HepG2 (cell line): ENCODE data around the gene FKBP10. TPM values are rescaled to one million over a fixed set of nuclear protein-coding genes. Genes with fewer than 3 reads are reported as not detected.

Source experiments
- ATF5 ChIP-seq: sonication (generic); formaldehyde crosslinking; IDR thresholded peaks from 2 replicates; pipeline ENCODE4 v1.4.0; 2020; ENCODE audit warnings: mild to moderate bottlenecking, low read depth, missing genetic modification reagents
- ATRX ChIP-seq: sonication (generic); formaldehyde crosslinking; IDR thresholded peaks from 2 replicates; pipeline ENCODE4 v1.4.0; 2020; ENCODE audit warnings: missing genetic modification reagents, borderline replicate concordance
- CBFB ChIP-seq: sonication (generic); formaldehyde crosslinking; IDR thresholded peaks from 2 replicates; pipeline ENCODE4 v1.4.0; 2020; ENCODE audit warnings: missing genetic modification reagents
- E2F2 ChIP-seq: sonication (generic); formaldehyde crosslinking; IDR thresholded peaks from 2 replicates; pipeline ENCODE4 v1.4.0; 2020; ENCODE audit warnings: missing genetic modification reagents, borderline replicate concordance
- ETV6 ChIP-seq: sonication (generic); formaldehyde crosslinking; conservative IDR thresholded peaks from 2 replicates; pipeline ENCODE4 v1.4.0; 2020; ENCODE audit warnings: missing genetic modification reagents
- FLYWCH1 ChIP-seq: sonication (generic); formaldehyde crosslinking; IDR thresholded peaks from 2 replicates; pipeline ENCODE4 v1.8.1; 2023; ENCODE audit warnings: mild to moderate bottlenecking, missing genetic modification reagents
- GTF3A ChIP-seq: sonication (generic); formaldehyde crosslinking; conservative IDR thresholded peaks from 2 replicates; pipeline ENCODE4 v1.4.0; 2020; ENCODE audit warnings: mild to moderate bottlenecking, missing genetic modification reagents
- HOXA3 ChIP-seq: sonication (generic); formaldehyde crosslinking; IDR thresholded peaks from 2 replicates; pipeline ENCODE4 v1.5.0; 2020; ENCODE audit warnings: missing genetic modification reagents
- KMT2B ChIP-seq: IDR thresholded peaks from 2 replicates; pipeline ENCODE4 v1.6.1; 2016; ENCODE audit warnings: missing genetic modification reagents, missing compliant biosample characterization
- MLXIP ChIP-seq: sonication (generic); formaldehyde crosslinking; IDR thresholded peaks from 2 replicates; pipeline ENCODE4 v1.9.0; 2021; ENCODE audit warnings: missing genetic modification reagents, borderline replicate concordance
- MTA1 ChIP-seq: sonication (generic); formaldehyde crosslinking; IDR thresholded peaks from 2 replicates; pipeline ENCODE4 v1.4.0; 2020; ENCODE audit warnings: missing genetic modification reagents, mild to moderate bottlenecking, borderline replicate concordance
- POGK ChIP-seq: sonication (generic); formaldehyde crosslinking; conservative IDR thresholded peaks from 2 replicates; pipeline ENCODE4 v1.8.0; 2022; ENCODE audit warnings: mild to moderate bottlenecking, moderate library complexity, missing genetic modification reagents
- SNAPC5 ChIP-seq: sonication (generic); formaldehyde crosslinking; IDR thresholded peaks from 2 replicates; pipeline ENCODE4 v1.8.1; 2023; ENCODE audit warnings: mild to moderate bottlenecking, missing genetic modification reagents, borderline replicate concordance
- SRF ChIP-seq: IDR thresholded peaks from 2 replicates; pipeline ENCODE4 v1.6.1; 2011; ENCODE audit warnings: mild to moderate bottlenecking, low read depth, low read length, moderate library complexity
- USF2 ChIP-seq, 2 experiments: sonication (generic) in 1 of 2; formaldehyde crosslinking in 1 of 2; IDR thresholded peaks; 2 replicates each; pipeline versions ENCODE4 v1.5.1 to v1.6.1; 2011 to 2020; ENCODE audit warnings: borderline replicate concordance in 1 of 2, low read depth in 1 of 2, low read length in 1 of 2, mild to moderate bottlenecking in 1 of 2, missing genetic modification reagents in 1 of 2, moderate library complexity in 1 of 2
- ZBTB42 ChIP-seq: sonication (generic); formaldehyde crosslinking; IDR thresholded peaks from 2 replicates; pipeline ENCODE4 v1.5.0; 2020; ENCODE audit warnings: mild to moderate bottlenecking, missing genetic modification reagents
- ZC3H13 ChIP-seq: sonication (generic); formaldehyde crosslinking; IDR thresholded peaks from 2 replicates; pipeline ENCODE4 v1.8.1; 2023; ENCODE audit warnings: mild to moderate bottlenecking, missing genetic modification reagents, moderate library complexity
- ZFP37 ChIP-seq: sonication (generic); formaldehyde crosslinking; IDR thresholded peaks from 2 replicates; pipeline ENCODE4 v1.4.0; 2020; ENCODE audit warnings: missing genetic modification reagents, borderline replicate concordance
- polyA plus RNA-seq, 8 experiments: library from polyadenylated mRNA; depleted of rRNA in 3 of 8; stranded (reverse) in 7 of 8; unstranded in 1 of 8; fragments of >200 nt; fragmentation: Illumina TruSeq in 4 of 8; extraction: Trizol in 4 of 8; gene quantifications; 2 replicates each; pipeline versions ENCODE4 v1.2.1 to v1.2.3, GENCODE V29; 2011 to 2016; ENCODE audit warnings: low read depth in 4 of 8, missing spikeins in 1 of 8, mixed read lengths in 1 of 8; ENCODE audit not compliant: insufficient read depth in 1 of 8
- total RNA-seq, 5 experiments: library from RNA; depleted of rRNA; stranded (reverse); fragments of >200 nt; fragmentation: Illumina TruSeq; extraction: Trizol; gene quantifications; 2 replicates each; pipeline ENCODE4 v1.2.3, GENCODE V29; 2016; ENCODE audit warnings: low read depth in 1 of 5

Gene FKBP10
- total and polyA plus RNA-seq, 2 of the 13 experiments (the other 11 are each of a cell fraction or from before 2014, with no cell fraction given) = 149 to 573 TPM

- TF ChIP-seq KMT2B (CRISPR knock-in tag) = peak; percentile 52; the same call in 1 of the 2 replicates
- TF ChIP-seq ZBTB42 (CRISPR knock-in tag) = peak; percentile 51
- 0 out of 2 replicates have a peak, but pooled peaks have one; percentile 30 for TF ChIP-seq POGK (CRISPR knock-in tag)
- no peak for TF ChIP-seq E2F2 (CRISPR knock-in tag)
- TF ChIP-seq CBFB (CRISPR knock-in tag) = peak; percentile 57; the same call in 1 of the 2 replicates
- peak; percentile 62 for TF ChIP-seq HOXA3 (CRISPR knock-in tag)
- TF ChIP-seq ATF5 (CRISPR knock-in tag) = no peak
- TF ChIP-seq ETV6 (CRISPR knock-in tag) = no peak; the same call in 1 of the 2 replicates
- no peak for TF ChIP-seq FLYWCH1 (CRISPR knock-in tag)
- no peak for TF ChIP-seq SNAPC5
- TF ChIP-seq USF2 (IDR thresholded peaks at IDR 0.05; ENCODE audit: low read depth, low read length) = no peak
- TF ChIP-seq USF2 (CRISPR knock-in tag; IDR thresholded peaks at IDR 0.05; ENCODE audit: borderline replicate concordance) = no peak
- 0 out of 2 replicates have a peak, but pooled peaks have one; percentile 26 for TF ChIP-seq GTF3A (CRISPR knock-in tag)
- no peak for TF ChIP-seq SRF
- no peak for TF ChIP-seq ZC3H13 (CRISPR knock-in tag)
- no peak; the same call in none of the 2 replicates for TF ChIP-seq MLXIP (CRISPR knock-in tag)
- TF ChIP-seq ZFP37 (CRISPR knock-in tag) = no peak
- peak; percentile 70 for TF ChIP-seq MTA1 (CRISPR knock-in tag)
- no peak for TF ChIP-seq ATRX (CRISPR knock-in tag)
These were observed 35.1 kb upstream of the FKBP10 start (continued) for GRCh38 chr17:41777574-41778188.
